ENCODE results near the gene DNASE1L3.
"Not testable (repeated sequence)": the region's sequence is repeated elsewhere in the genome, so short reads cannot be mapped to it uniquely, and the experiment has no call there.

Gene DNASE1L3

GRCh38 chr3:58207954-58208353 is 2.8 kb downstream of the DNASE1L3 start:
- no peak overlapping the region for H3K4me3 ChIP-seq (ENCODE audit: control insufficient read depth, low read depth, low read length)
- no peak for DNase-seq (ENCODE audit: low read depth)
- TF ChIP-seq CTCF (IDR thresholded peaks at IDR 0.05; ENCODE audit: control insufficient read depth, insufficient read depth, low read depth, low read length, missing control alignments) = no peak

- H3K4me3 ChIP-seq (ENCODE audit: control insufficient read depth, low read depth, low read length) = no peak overlapping the region
- DNase-seq (ENCODE audit: low read depth) = no peak
- TF ChIP-seq CTCF (IDR thresholded peaks at IDR 0.05; ENCODE audit: control insufficient read depth, insufficient read depth, low read depth, low read length, missing control alignments) = no peak
These were observed 4.3 kb downstream of the DNASE1L3 start for GRCh38 chr3:58206406-58207011.

GRCh38 chr3:58205981-58206380 is 4.8 kb downstream of the DNASE1L3 start:
- no peak for TF ChIP-seq CTCF (IDR thresholded peaks at IDR 0.05; ENCODE audit: control insufficient read depth, insufficient read depth, low read depth, low read length, missing control alignments)
- H3K4me3 ChIP-seq (ENCODE audit: control insufficient read depth, low read depth, low read length) = no peak overlapping the region
- no peak for DNase-seq (ENCODE audit: low read depth)

- no peak overlapping the region for H3K4me3 ChIP-seq (ENCODE audit: control insufficient read depth, low read depth, low read length)
- DNase-seq (ENCODE audit: low read depth) = no peak
- no peak for TF ChIP-seq CTCF (IDR thresholded peaks at IDR 0.05; ENCODE audit: control insufficient read depth, insufficient read depth, low read depth, low read length, missing control alignments)
These were observed 6.1 kb downstream of the DNASE1L3 start for GRCh38 chr3:58204720-58205119.

- no peak for TF ChIP-seq CTCF (IDR thresholded peaks at IDR 0.05; ENCODE audit: control insufficient read depth, insufficient read depth, low read depth, low read length, missing control alignments)
- no peak overlapping the region for H3K4me3 ChIP-seq (ENCODE audit: control insufficient read depth, low read depth, low read length)
- no peak for DNase-seq (ENCODE audit: low read depth)
These were observed 7.2 kb downstream of the DNASE1L3 start for GRCh38 chr3:58203541-58203940.

GRCh38 chr3:58202917-58203360 is 7.8 kb downstream of the DNASE1L3 start:
- H3K4me3 ChIP-seq (ENCODE audit: control insufficient read depth, low read depth, low read length) = no peak overlapping the region
- TF ChIP-seq CTCF (IDR thresholded peaks at IDR 0.05; ENCODE audit: control insufficient read depth, insufficient read depth, low read depth, low read length, missing control alignments) = no peak
- DNase-seq (ENCODE audit: low read depth) = no peak

- H3K4me3 ChIP-seq (ENCODE audit: control insufficient read depth, low read depth, low read length); DNase-seq (ENCODE audit: low read depth): not testable (repeated sequence)
These were observed 9.3 kb downstream of the DNASE1L3 start for GRCh38 chr3:58201451-58201850.

Data from AG09309 (cell line).